Measurements from ENCODE around the gene HINT1. TPM values are rescaled to one million over a fixed set of nuclear protein-coding genes. Genes with fewer than 3 reads are reported as not detected.

The HINT1 gene
- total RNA-seq, 1 experiment from 2014 or later = 249 TPM

GRCh38 chr5:131150408-131150807 lies 14.6 kb downstream of the HINT1 start:
- H3K27me3 Mint-ChIP-seq (ENCODE audit: low read depth) = no peaks in the 10 kb centered on the region
- peaks cover 0 to 5% of the 10 kb centered on the region in 2 experiments; a peak in 2 of 4 replicates for H3K4me1 Mint-ChIP-seq
- Histone ChIP-seq H4K20me1 (ENCODE audit: control insufficient read depth, insufficient read depth, insufficient read length) (no peaks in the 10 kb centered on the region), H2AK5ac (ENCODE audit: insufficient read length, low read length) (no peak overlapping the region), H2BK12ac (ENCODE audit: insufficient read length, low read depth, low read length) (no peak overlapping the region), H4K5ac (ENCODE audit: insufficient read length, low read depth, low read length) (no peak overlapping the region), H3K79me1 (ENCODE audit: insufficient read depth, low read depth, low read length, poor library complexity, severe bottlenecking) (no peaks in the 10 kb centered on the region), H3K4ac (ENCODE audit: low read depth, low read length) (no peak overlapping the region), H3K23me2 (ENCODE audit: insufficient read length, low read depth, low read length, poor library complexity, severe bottlenecking) (no peaks in the 10 kb centered on the region), H2BK120ac (ENCODE audit: low read depth, low read length, poor library complexity, severe bottlenecking) (no peak overlapping the region), H3K9ac (ENCODE audit: extremely low read depth, insufficient read length, low read length) (no peak overlapping the region), H4K91ac (ENCODE audit: insufficient read length, low read depth, low read length) (no peak overlapping the region), H3K4me2 (ENCODE audit: insufficient read depth, insufficient read length, low read length) (no peak overlapping the region), H3T11ph (ENCODE audit: low read length) (no peak overlapping the region), H3K27ac (ENCODE audit: insufficient read length, low read depth, low read length) (no peak overlapping the region), H3K4me1 (ENCODE audit: insufficient read depth, low read length) (no peaks in the 10 kb centered on the region; the same call in 1 of the 2 replicates), H3K18ac (ENCODE audit: insufficient read length, low read depth, low read length) (no peak overlapping the region), H3K27me3 (ENCODE audit: insufficient read depth, low read length) (no peaks in the 10 kb centered on the region), H3K79me2 (ENCODE audit: insufficient read depth, low read length) (no peaks in the 10 kb centered on the region), H3K56ac (ENCODE audit: insufficient read length, low read depth, low read length) (no peak overlapping the region), H2BK15ac (ENCODE audit: low read depth, low read length) (no peak overlapping the region), H2AFZ (ENCODE audit: low read length) (no peak overlapping the region), H3K14ac (ENCODE audit: insufficient read depth, low read length) (no peak overlapping the region), H2BK20ac (ENCODE audit: low read depth, low read length, poor library complexity, severe bottlenecking) (no peak overlapping the region), H2BK5ac (ENCODE audit: insufficient read length, low read length) (no peak overlapping the region), H3K9me3 (ENCODE audit: control insufficient read depth, low read depth, low read length) (no peaks in the 10 kb centered on the region), H3K23ac (ENCODE audit: insufficient read length, low read depth, low read length) (no peak overlapping the region), H4K8ac (replicated peaks; ENCODE audit: insufficient read length, low read depth, low read length) (no peak overlapping the region)
- H3K36me3 Mint-ChIP-seq (ENCODE audit: insufficient read depth in 1 of 3, low read depth in 3 of 3) = peaks cover 0 to 2% (median 0%) of the 10 kb centered on the region in 3 experiments; a peak in 1 of 7 replicates
- H3K27ac Mint-ChIP-seq = no peak overlapping the region; a peak in 1 of 7 replicates
- no peaks in the 10 kb centered on the region for H3K9me3 Mint-ChIP-seq
- TF ChIP-seq, protein P1, sequence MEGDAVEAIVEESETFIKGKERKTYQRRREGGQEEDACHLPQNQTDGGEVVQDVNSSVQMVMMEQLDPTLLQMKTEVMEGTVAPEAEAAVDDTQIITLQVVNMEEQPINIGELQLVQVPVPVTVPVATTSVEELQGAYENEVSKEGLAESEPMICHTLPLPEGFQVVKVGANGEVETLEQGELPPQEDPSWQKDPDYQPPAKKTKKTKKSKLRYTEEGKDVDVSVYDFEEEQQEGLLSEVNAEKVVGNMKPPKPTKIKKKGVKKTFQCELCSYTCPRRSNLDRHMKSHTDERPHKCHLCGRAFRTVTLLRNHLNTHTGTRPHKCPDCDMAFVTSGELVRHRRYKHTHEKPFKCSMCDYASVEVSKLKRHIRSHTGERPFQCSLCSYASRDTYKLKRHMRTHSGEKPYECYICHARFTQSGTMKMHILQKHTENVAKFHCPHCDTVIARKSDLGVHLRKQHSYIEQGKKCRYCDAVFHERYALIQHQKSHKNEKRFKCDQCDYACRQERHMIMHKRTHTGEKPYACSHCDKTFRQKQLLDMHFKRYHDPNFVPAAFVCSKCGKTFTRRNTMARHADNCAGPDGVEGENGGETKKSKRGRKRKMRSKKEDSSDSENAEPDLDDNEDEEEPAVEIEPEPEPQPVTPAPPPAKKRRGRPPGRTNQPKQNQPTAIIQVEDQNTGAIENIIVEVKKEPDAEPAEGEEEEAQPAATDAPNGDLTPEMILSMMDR (conservative IDR thresholded peaks at IDR 0.05) = no peak
- H3K4me3 Mint-ChIP-seq = no peak overlapping the region
- DNase-seq = no peak
- no CpG with 5 or more reads among the region's 7 CpGs for WGBS (ENCODE audit: extremely low coverage, insufficient read length, low lambda C conversion rate)

All from H9 (cell line).